ENCODE results near the gene CMTM6. TPM values are rescaled to one million over a fixed set of nuclear protein-coding genes. Genes with fewer than 3 reads are reported as not detected.
"Not testable (repeated sequence)": the region's sequence is repeated elsewhere in the genome, so short reads cannot be mapped to it uniquely, and the experiment has no call there.

CMTM6 gene
- total RNA-seq, 1 donor from 2014 or later: 75.6 TPM

GRCh38 chr3:32499585-32499984, 3.1 kb downstream of the CMTM6 start:
- no peak for DNase-seq (ENCODE audit: low read depth)

- no peak for DNase-seq (ENCODE audit: low read depth)
Measured at GRCh38 chr3:32498992-32499391, 3.7 kb downstream of the CMTM6 start.

DNA sequence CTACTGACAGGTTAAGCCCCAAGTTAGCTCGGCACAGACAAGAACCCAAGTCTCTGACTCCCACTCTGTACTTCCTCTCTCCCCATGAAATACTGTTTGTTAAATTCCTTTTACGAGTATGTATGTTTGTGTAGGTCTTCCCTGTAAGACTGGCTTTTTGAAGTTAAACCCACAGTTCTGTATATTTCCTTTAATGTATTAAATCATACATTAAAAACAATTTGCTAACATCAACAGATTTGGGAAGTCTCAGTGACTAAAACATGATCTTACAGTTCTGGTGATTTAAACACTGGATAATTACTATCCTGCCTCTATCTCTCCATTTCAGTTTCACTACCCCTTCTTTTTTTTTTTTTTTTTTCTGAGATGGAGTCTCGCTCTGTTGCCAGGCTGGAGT, 4.4 kb downstream of the CMTM6 start:
- no peak for DNase-seq (ENCODE audit: low read depth)

DNA sequence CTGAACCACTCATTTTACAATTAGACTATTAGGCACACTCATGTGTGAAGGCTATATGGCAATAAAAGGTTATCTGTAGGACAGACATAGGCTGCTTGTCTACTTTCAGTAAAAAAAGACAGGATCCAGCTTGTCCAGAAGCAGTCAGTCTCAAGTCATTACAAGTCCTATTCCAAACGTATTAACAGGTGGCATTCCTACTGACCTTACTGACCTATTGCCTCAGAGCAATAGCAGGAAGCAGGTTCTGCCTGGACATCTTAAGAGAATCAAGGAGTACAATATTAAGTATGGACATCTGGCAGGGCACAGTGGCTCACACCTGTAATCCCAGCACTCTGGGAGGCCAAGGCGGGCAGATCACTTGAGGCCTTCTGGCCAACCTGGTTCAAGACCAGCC, 7.0 kb downstream of the CMTM6 start:
- DNase-seq (ENCODE audit: low read depth): peak; percentile 61

GRCh38 chr3:32495085-32495484, 7.6 kb downstream of the CMTM6 start:
- DNase-seq (ENCODE audit: low read depth): peak; percentile 48

DNA sequence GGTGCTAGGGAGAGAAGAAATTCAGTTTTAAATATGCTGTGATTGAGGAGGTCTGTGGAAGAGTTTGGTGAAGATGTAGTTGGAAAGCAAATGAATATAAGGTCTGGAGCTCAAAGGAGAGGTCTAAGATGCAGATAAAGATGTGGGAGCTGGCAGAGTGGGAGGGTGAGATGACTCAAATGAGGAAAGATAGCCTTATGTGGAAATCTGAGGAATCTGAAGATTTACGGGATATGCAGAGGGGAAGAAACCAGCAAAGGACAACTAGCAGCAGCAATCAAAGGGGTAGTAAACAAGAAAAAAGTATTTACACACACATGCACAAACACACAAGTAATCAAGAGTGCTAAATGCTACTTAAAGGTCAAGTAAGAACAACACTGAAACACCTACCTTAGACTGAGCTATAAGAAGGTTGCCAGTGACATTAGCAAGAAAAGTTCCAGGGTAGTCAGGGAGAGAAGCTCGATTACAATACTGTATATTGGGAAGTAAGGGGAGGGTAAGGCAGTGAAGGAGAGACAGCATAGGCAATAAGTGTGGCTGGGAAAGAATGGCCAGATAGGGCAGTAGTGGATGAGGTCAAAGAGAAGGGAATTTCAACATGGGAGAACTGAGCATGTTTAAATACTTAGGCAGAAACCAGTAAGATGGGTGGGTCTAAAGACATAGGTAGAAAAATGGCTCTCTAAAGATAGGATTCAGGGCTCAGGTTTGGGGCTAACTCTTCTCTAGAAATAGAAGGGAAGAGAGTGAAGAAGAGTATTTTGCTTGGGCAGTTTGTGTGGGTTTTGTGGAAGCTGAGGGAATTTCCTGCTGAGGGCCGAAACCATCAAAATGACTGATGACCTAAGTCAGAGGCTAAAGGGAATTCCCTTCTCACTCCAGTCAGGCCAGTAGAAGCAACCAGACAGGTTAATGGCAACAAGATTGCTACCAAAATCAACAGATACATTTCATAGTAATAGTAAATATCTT, 8.9 kb downstream of the CMTM6 start:
- peak; percentile 74 for DNase-seq (ENCODE audit: low read depth)

GRCh38 chr3:32492684-32493436, 9.8 kb downstream of the CMTM6 start:
- peak; percentile 56 for DNase-seq (ENCODE audit: low read depth)

GRCh38 chr3:32488474-32489008, 14.1 kb downstream of the CMTM6 start:
- no peak for DNase-seq (ENCODE audit: low read depth)

GRCh38 chr3:32487781-32488473, 14.7 kb downstream of the CMTM6 start:
- DNase-seq (ENCODE audit: low read depth): no peak

DNA sequence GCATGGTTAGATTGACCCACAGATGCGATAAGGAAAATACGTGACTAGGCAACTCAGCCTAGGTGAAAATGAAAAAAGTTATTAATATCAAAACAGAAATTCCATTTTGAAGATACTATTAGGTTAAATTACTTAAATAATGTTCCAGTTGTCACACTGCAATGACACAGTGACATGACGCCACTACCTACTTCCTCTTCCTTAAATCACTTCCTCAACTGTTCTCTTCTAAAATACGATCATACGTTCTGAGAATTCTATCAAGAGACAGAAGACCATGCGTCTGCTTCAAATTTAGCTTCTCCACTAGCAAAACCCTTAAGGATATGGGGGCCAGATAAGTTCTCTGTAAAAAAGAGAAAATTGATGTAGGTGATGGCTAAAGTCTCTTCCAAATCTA, 18.2 kb downstream of the CMTM6 start:
- no peak for DNase-seq (ENCODE audit: low read depth)

DNA sequence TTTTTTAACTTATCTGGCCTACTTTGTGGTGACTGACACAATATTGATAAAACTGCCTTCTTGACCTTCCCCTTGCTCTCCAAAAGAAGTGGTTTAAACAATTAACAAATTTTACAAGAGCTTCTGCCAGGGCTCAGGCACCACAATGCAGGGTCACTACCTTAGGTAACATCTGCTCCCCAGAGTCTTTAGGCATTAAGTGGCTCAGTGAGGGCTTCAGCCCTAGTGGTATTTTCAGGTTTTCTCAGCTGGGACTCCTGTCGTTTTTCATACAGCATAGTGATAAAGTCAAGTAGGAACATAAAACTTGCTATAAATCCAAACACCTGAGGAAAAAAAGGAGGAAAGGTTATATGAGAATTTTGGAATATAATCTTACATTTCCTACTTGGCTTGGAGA, 18.9 kb downstream of the CMTM6 start:
- no peak for DNase-seq (ENCODE audit: low read depth)

- DNase-seq (ENCODE audit: low read depth): no peak
Measured at GRCh38 chr3:32482693-32483092, 20.0 kb downstream of the CMTM6 start.

- DNase-seq (ENCODE audit: low read depth): no peak
Measured at GRCh38 chr3:32481791-32482631, 20.6 kb downstream of the CMTM6 start.

DNA sequence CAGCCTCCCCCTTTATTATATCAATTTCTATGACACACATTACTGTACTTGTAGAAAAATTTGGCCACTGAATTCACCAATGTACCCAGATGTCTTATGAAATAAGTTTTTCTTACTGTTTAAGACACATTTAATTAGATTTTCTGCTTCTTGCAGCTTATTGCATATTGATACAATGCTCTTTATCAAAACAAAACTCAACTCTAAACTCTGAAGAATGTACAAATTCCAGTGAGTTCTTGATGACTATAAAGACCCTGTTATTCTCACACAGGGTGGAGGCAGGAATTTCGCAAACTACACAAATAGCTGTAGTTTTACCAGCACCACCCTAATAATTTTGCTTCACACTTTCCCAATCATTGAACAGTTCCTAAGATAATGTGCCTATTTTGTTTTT, 22.0 kb downstream of the CMTM6 start:
- DNase-seq (ENCODE audit: low read depth): peak; percentile 16

- DNase-seq (ENCODE audit: low read depth): no peak
Measured at GRCh38 chr3:32474201-32474600, 28.5 kb downstream of the CMTM6 start.

GRCh38 chr3:32472151-32472550, 30.5 kb downstream of the CMTM6 start:
- not testable (repeated sequence) for DNase-seq (ENCODE audit: low read depth)

- no peak for DNase-seq (ENCODE audit: low read depth)
Measured at GRCh38 chr3:32471246-32471645, 31.4 kb downstream of the CMTM6 start.

- DNase-seq (ENCODE audit: low read depth): no peak
Measured at GRCh38 chr3:32470362-32470761, 32.3 kb downstream of the CMTM6 start.

GRCh38 chr3:32469151-32469874, 33.3 kb downstream of the CMTM6 start:
- DNase-seq (ENCODE audit: low read depth): no peak

GRCh38 chr3:32467333-32468070, 35.1 kb downstream of the CMTM6 start:
- DNase-seq (ENCODE audit: low read depth): peak; percentile 42
